Measurements from ENCODE around the gene KCNK4. TPM values are rescaled to one million over a fixed set of nuclear protein-coding genes. Genes with fewer than 3 reads are reported as not detected.

Gene KCNK4
- under 1 TPM in 1 of 4 donors, not detected in 3; 0.27 TPM for total RNA-seq

DNA sequence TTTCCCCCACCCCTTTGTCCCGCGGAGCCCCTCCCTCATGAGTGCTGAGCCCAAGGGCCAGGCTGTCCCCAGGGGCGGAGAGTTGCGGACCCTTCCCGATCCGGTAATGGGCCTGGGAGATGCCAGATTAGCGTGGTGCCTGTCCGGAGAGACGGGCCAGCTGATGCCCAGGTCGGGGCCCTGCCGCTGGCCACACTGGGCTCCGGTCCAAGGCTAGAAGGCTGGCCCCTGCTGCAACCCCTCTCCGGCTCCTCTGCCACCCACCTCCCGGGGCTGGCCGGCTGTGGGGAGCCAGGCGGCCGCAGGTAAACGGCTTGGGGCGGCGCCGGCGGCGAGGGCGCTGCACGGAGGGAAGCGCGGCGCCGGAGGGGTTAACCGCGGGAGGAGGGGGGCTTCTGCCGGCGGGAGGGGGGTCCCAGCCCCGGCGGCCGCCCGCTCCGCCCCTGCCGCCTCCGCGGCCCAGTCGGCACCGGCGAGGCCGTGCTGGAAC lies at the start of gene KCNK4:
Gene KCNK4 (plus strand): TSS at position 41 of the 490 bp plus-strand sequence. CDS start 1,717 bp downstream, outside the sequence.
- no peaks in the 10 kb centered on the region for H3K9me3 ChIP-seq
- 4% methylated on average over 14 of the region's 45 CpGs; no CpG with 5 or more reads in 1 of the 2 donors for WGBS, 2 donors (ENCODE audit: low coverage in 1 of 2)
- intact Hi-C loops (cut with DNase I; ENCODE audit: low total_unique reads) = no loop called here
- peak within 1 kb of the TSS in 2 of 4 donors; percentile 27 to 43 for H3K4me3 ChIP-seq
- H3K4me1 ChIP-seq = peaks cover 2 to 26% (median 21%) of the 10 kb centered on the region in 4 donors
- no peak within 1 kb of the TSS for H3K27ac ChIP-seq
- TF ChIP-seq, protein P1, sequence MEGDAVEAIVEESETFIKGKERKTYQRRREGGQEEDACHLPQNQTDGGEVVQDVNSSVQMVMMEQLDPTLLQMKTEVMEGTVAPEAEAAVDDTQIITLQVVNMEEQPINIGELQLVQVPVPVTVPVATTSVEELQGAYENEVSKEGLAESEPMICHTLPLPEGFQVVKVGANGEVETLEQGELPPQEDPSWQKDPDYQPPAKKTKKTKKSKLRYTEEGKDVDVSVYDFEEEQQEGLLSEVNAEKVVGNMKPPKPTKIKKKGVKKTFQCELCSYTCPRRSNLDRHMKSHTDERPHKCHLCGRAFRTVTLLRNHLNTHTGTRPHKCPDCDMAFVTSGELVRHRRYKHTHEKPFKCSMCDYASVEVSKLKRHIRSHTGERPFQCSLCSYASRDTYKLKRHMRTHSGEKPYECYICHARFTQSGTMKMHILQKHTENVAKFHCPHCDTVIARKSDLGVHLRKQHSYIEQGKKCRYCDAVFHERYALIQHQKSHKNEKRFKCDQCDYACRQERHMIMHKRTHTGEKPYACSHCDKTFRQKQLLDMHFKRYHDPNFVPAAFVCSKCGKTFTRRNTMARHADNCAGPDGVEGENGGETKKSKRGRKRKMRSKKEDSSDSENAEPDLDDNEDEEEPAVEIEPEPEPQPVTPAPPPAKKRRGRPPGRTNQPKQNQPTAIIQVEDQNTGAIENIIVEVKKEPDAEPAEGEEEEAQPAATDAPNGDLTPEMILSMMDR (IDR thresholded peaks at IDR 0.05) = no peak
- TF ChIP-seq EP300 (IDR thresholded peaks at IDR 0.05; ENCODE audit: low read depth) = no peak
- no peak for TF ChIP-seq POLR2AphosphoS5 (IDR thresholded peaks at IDR 0.05)
- TF ChIP-seq POLR2A (IDR thresholded peaks at IDR 0.05) = no peak
- no peak for DNase-seq
- peaks cover 69% of the 10 kb centered on the region for H3K27me3 ChIP-seq
- in situ Hi-C loops (cut with MboI; ENCODE audit: low pct_ligation_motif_present in 1 of 4, low pct_unique_long_range_greater_than_20kb in 1 of 4, low sequenced_read_pairs in 3 of 4) = loop anchor here in 1 of 4 donors (10.0 kb wide), 1 partner anchor 87 kb away; the partner anchor contains the start of gene FERMT3
- no peaks in the 10 kb centered on the region for H3K36me3 ChIP-seq

DNA sequence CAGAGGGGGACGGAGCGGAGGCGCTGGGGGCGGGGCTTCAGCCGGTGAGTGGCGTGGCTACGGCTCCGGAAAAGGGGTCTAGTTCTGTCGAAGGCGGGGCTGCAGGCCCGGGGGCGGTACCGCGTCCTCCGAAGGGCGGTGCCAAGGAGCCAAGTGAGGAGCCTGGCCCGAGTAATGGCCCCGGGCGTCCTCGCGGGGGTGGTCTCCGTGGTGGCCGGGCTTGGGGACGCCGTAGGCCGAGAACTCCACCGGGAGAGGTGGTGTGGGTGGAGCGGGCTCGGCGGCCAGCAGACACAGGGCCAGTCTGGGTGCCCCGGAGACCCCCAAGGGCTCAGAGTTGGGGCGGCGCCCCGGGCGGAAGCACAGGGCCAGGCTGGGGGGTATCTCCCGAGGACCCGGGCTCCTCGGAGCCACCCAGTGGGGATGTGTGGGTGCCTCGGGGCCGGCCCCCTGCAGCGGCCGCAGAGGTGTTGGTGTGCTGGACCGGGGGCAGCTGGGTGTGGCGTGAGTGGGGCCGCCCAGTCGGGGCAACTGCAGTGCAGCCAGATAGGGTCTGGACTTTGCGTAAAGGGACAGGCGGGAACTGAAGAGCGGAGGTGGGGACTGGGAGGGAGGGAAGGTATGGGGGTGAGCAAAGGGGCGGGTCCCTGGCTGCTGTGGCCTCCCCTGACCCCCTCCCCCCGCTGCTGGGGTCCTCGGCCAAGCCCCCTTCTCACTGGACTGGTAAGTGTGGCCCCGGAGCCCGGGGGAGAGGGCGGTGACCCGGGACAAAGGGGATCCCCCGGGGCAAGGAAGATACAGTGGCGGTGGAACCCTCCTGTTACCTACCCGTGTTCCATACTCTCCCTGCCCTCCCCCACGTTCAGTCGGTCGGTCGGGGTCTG lies 49.4 kb upstream of the KCNK4 start:
- WGBS, 2 donors (ENCODE audit: low coverage in 1 of 2) = 0% methylated on average over 61 of the region's 63 CpGs; no CpG with 5 or more reads in 1 of the 2 donors
- Histone ChIP-seq H3K27me3 (no peaks in the 10 kb centered on the region), H3K9me3 (no peaks in the 10 kb centered on the region), H3K4me3 (peak overlapping the region; percentile 65 to 96 (median 82)), H3K36me3 (no peaks in the 10 kb centered on the region), H3K4me1 (peaks cover 33 to 72% (median 59%) of the 10 kb centered on the region in 4 donors), H3K27ac (peak overlapping the region; percentile 96 to 100 (median 98))
- TF ChIP-seq EP300 (IDR thresholded peaks at IDR 0.05; ENCODE audit: low read depth) (no peak), POLR2AphosphoS5 (IDR thresholded peaks at IDR 0.05) (peak; percentile 93 to 96 (median 94)), POLR2A (IDR thresholded peaks at IDR 0.05) (peak; percentile 89)
- TF ChIP-seq, protein P1 (IDR thresholded peaks at IDR 0.05) = peak in 2 of 5 experiments; percentile 3 to 24
- in situ Hi-C loops (cut with MboI; ENCODE audit: low pct_ligation_motif_present in 1 of 4, low pct_unique_long_range_greater_than_20kb in 1 of 4, low sequenced_read_pairs in 3 of 4) (no loop called here), intact Hi-C loops (cut with DNase I; ENCODE audit: low total_unique reads) (no loop called here)
- peak; percentile 72 for DNase-seq

DNA sequence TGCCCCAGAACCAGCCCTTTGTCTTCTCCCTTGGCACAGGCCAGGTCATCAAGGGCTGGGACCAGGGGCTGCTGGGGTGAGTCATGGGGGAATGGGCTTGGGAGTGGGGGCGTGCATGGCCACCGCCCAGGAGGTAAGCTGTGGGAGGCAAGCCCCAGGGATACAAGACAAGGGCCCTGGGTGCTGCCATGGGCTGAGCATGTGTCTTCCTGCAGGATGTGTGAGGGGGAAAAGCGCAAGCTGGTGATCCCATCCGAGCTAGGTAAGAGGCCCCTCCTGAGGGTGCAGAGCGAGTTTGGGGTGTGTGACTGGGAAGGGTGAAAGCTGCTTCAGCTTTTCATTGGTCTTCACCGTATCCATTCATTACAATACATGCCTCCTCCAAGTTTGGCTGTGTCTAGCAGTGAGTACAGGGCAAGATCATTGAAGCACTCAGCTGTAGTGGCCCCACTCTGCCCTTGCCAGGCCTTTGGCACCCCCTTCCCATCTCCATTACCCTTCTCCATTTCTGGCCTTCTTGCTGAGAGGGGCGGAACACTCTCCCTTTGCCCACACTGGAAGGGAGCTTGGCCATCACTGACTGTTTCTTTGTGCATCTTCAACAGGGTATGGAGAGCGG lies 47.8 kb upstream of the KCNK4 start:
- Histone ChIP-seq H3K4me1 (peaks cover 27 to 62% (median 50%) of the 10 kb centered on the region in 4 donors), H3K27ac (peak overlapping the region; percentile 96 to 100 (median 98)), H3K9me3 (no peaks in the 10 kb centered on the region), H3K27me3 (no peaks in the 10 kb centered on the region), H3K4me3 (peak overlapping the region in 1 of 4 donors; percentile 83), H3K36me3 (no peaks in the 10 kb centered on the region)
- intact Hi-C loops (cut with DNase I; ENCODE audit: low total_unique reads) = no loop called here
- DNase-seq = no peak
- 74% methylated on average over 8 of the region's 8 CpGs; no CpG with 5 or more reads in 1 of the 2 donors for WGBS, 2 donors (ENCODE audit: low coverage in 1 of 2)
- TF ChIP-seq EP300 (IDR thresholded peaks at IDR 0.05; ENCODE audit: low read depth) (no peak), POLR2AphosphoS5 (IDR thresholded peaks at IDR 0.05) (no peak), POLR2A (IDR thresholded peaks at IDR 0.05) (no peak)
- TF ChIP-seq, protein P1 (IDR thresholded peaks at IDR 0.05) = no peak
- in situ Hi-C loops (cut with MboI; ENCODE audit: low pct_ligation_motif_present in 1 of 4, low pct_unique_long_range_greater_than_20kb in 1 of 4, low sequenced_read_pairs in 3 of 4) = no loop called here

DNA sequence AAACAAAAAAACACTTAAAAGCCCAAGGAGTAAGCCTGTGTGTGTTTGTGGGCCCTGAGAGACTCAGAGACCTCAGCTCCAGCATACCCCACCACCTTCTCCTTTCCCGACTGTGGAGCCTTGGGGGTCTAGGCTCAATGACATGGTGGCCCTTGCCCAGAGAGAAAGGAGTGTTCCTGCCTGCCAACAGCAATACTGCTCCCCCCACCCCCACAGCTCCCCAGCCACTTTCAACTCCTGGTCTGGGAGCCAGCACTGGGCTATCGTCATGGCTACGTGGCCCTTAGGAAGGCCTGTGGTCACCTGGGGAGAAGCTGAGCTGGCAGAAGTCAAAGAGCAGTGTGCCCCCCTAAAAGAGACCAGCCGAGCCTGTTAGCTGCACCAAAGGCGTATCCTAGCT lies 47.0 kb upstream of the KCNK4 start:
- in situ Hi-C loops (cut with MboI; ENCODE audit: low pct_ligation_motif_present in 1 of 4, low pct_unique_long_range_greater_than_20kb in 1 of 4, low sequenced_read_pairs in 3 of 4) = no loop called here
- H3K27me3 ChIP-seq = no peaks in the 10 kb centered on the region
- intact Hi-C loops (cut with DNase I; ENCODE audit: low total_unique reads) = no loop called here
- no peak for DNase-seq
- H3K36me3 ChIP-seq = no peaks in the 10 kb centered on the region
- TF ChIP-seq, protein P1 (IDR thresholded peaks at IDR 0.05) = no peak
- TF ChIP-seq POLR2A (IDR thresholded peaks at IDR 0.05) = no peak
- no peak for TF ChIP-seq EP300 (IDR thresholded peaks at IDR 0.05; ENCODE audit: low read depth)
- TF ChIP-seq POLR2AphosphoS5 (IDR thresholded peaks at IDR 0.05) = no peak
- H3K4me1 ChIP-seq = peaks cover 26 to 55% (median 45%) of the 10 kb centered on the region in 4 donors
- WGBS, 2 donors (ENCODE audit: low coverage in 1 of 2) = 46% methylated on average over 5 of the region's 5 CpGs; no CpG with 5 or more reads in 1 of the 2 donors
- H3K9me3 ChIP-seq = no peaks in the 10 kb centered on the region
- peak overlapping the region in 3 of 4 donors; percentile 96 to 99 (median 98) for H3K27ac ChIP-seq
- no peak overlapping the region for H3K4me3 ChIP-seq

Measured in transverse colon (tissue), 4 donors.